NT2/D1 (cell line): ENCODE results near the gene FHIP1A.

Experiments used
- DNase-seq: peaks from one replicate; pipeline ENCODE4 v3.0.0-alpha.2; 2011; ENCODE audit warnings: low read depth, low spot score
- H3K27me3 ChIP-seq: 2 replicates; pipeline ENCODE4 v1.6.0; 2011; ENCODE audit warnings: mild to moderate bottlenecking; ENCODE audit not compliant: insufficient read length, insufficient read depth
- H3K36me3 ChIP-seq: 2 replicates; pipeline ENCODE4 v1.6.1; 2011; ENCODE audit warnings: mild to moderate bottlenecking, low read length, mixed read lengths; ENCODE audit not compliant: insufficient read depth, insufficient read length
- H3K4me1 ChIP-seq: 2 replicates; pipeline ENCODE4 v1.5.1; 2011; ENCODE audit not compliant: insufficient read depth, insufficient read length
- H3K4me3 ChIP-seq: 2 replicates; pipeline ENCODE4 v1.5.1; 2011; ENCODE audit warnings: low read depth; ENCODE audit not compliant: insufficient read length
- H3K9ac ChIP-seq: 2 replicates; pipeline ENCODE4 v1.6.0; 2011; ENCODE audit warnings: low read depth; ENCODE audit not compliant: insufficient read length
- H3K9me3 ChIP-seq: 2 replicates; pipeline ENCODE4 v1.5.1; 2011; ENCODE audit warnings: mild to moderate bottlenecking, low read length; ENCODE audit not compliant: insufficient read depth
- SUZ12 ChIP-seq: IDR thresholded peaks from 2 replicates; pipeline ENCODE4 v1.6.1; 2011; ENCODE audit not compliant: insufficient read length, insufficient read depth; ENCODE audit errors: extremely low read depth
- YY1 ChIP-seq: IDR thresholded peaks from 2 replicates; pipeline ENCODE4 v1.6.1; 2011; ENCODE audit not compliant: insufficient read length, insufficient read depth
- ZNF274 ChIP-seq: IDR thresholded peaks from 2 replicates; pipeline ENCODE4 v1.6.1; 2011; ENCODE audit warnings: mild to moderate bottlenecking, low read depth, low read length

FHIP1A gene

GRCh38 chr4:151407466-151408379, 1.3 kb upstream of the FHIP1A start:
- Histone ChIP-seq H3K9ac (peak overlapping the region; percentile 80), H3K36me3 (no peaks in the 10 kb centered on the region), H3K4me3 (peak overlapping the region; percentile 56), H3K4me1 (peaks cover 6% of the 10 kb centered on the region), H3K27me3 (peaks cover 10% of the 10 kb centered on the region), H3K9me3 (no peaks in the 10 kb centered on the region)
- TF ChIP-seq YY1 (no peak), SUZ12 (no peak), ZNF274 (no peak)
- no peak for DNase-seq

- DNase-seq: no peak
- Histone ChIP-seq H3K27me3 (peaks cover 10% of the 10 kb centered on the region), H3K9me3 (no peaks in the 10 kb centered on the region), H3K36me3 (no peaks in the 10 kb centered on the region), H3K9ac (peak overlapping the region; percentile 80), H3K4me3 (peak overlapping the region; percentile 56), H3K4me1 (peaks cover 6% of the 10 kb centered on the region)
- TF ChIP-seq YY1: no peak
- no peak for TF ChIP-seq SUZ12
- TF ChIP-seq ZNF274: no peak
Measured at GRCh38 chr4:151408380-151408629, 671 bp upstream of the FHIP1A start.

GRCh38 chr4:151409470-151410313, 716 bp downstream of the FHIP1A start:
- H3K36me3 ChIP-seq: no peaks in the 10 kb centered on the region
- no peak for TF ChIP-seq YY1
- no peak for TF ChIP-seq ZNF274
- TF ChIP-seq SUZ12: no peak
- peaks cover 6% of the 10 kb centered on the region for H3K4me1 ChIP-seq
- peak; percentile 35 for DNase-seq
- peak overlapping the region; percentile 74 for H3K9ac ChIP-seq
- no peaks in the 10 kb centered on the region for H3K9me3 ChIP-seq
- peak overlapping the region; percentile 65 for H3K4me3 ChIP-seq
- H3K27me3 ChIP-seq: peaks cover 10% of the 10 kb centered on the region

GRCh38 chr4:151415978-151416377, 7.0 kb downstream of the FHIP1A start:
- Histone ChIP-seq H3K4me3 (no peak overlapping the region), H3K9me3 (no peaks in the 10 kb centered on the region; the same call in 1 of the 2 replicates), H3K27me3 (no peaks in the 10 kb centered on the region), H3K9ac (no peak overlapping the region), H3K4me1 (no peaks in the 10 kb centered on the region), H3K36me3 (no peaks in the 10 kb centered on the region)
- no peak for TF ChIP-seq SUZ12
- TF ChIP-seq YY1: no peak
- no peak for TF ChIP-seq ZNF274
- DNase-seq: no peak

- Histone ChIP-seq H3K27me3 (no peaks in the 10 kb centered on the region), H3K4me3 (no peak overlapping the region), H3K4me1 (no peaks in the 10 kb centered on the region), H3K9me3 (no peaks in the 10 kb centered on the region; the same call in 1 of the 2 replicates), H3K36me3 (no peaks in the 10 kb centered on the region), H3K9ac (no peak overlapping the region)
- no peak for DNase-seq
- no peak for TF ChIP-seq SUZ12
- no peak for TF ChIP-seq ZNF274
- TF ChIP-seq YY1: no peak
Measured at GRCh38 chr4:151417164-151417571, 8.2 kb downstream of the FHIP1A start.

- no peak overlapping the region for H3K9ac ChIP-seq
- TF ChIP-seq YY1 (no peak), ZNF274 (no peak), SUZ12 (no peak)
- H3K9me3 ChIP-seq: no peaks in the 10 kb centered on the region; the same call in 1 of the 2 replicates
- H3K27me3 ChIP-seq: no peaks in the 10 kb centered on the region
- no peaks in the 10 kb centered on the region for H3K4me1 ChIP-seq
- DNase-seq: no peak
- no peak overlapping the region for H3K4me3 ChIP-seq
- H3K36me3 ChIP-seq: no peaks in the 10 kb centered on the region
Measured at GRCh38 chr4:151417766-151418376, 8.9 kb downstream of the FHIP1A start.

GRCh38 chr4:151418385-151418784, 9.4 kb downstream of the FHIP1A start:
- H3K36me3 ChIP-seq: no peaks in the 10 kb centered on the region
- H3K9me3 ChIP-seq: no peaks in the 10 kb centered on the region; the same call in 1 of the 2 replicates
- H3K27me3 ChIP-seq: no peaks in the 10 kb centered on the region
- H3K4me1 ChIP-seq: no peaks in the 10 kb centered on the region
- TF ChIP-seq SUZ12 (no peak), ZNF274 (no peak), YY1 (no peak)
- no peak for DNase-seq
- H3K9ac ChIP-seq: no peak overlapping the region
- no peak overlapping the region for H3K4me3 ChIP-seq
